H1 (cell line): ENCODE results near the gene SPRR4. TPM values are rescaled to one million over a fixed set of nuclear protein-coding genes. Genes with fewer than 3 reads are reported as not detected.

Experiments used
- CTCF ChIA-PET: fragments of 300-600 bp; sonication (Branson Sonifier 250); formaldehyde crosslinking; loops from one replicate; lab custom pipeline; 2021; ENCODE audit not compliant: partially characterized antibody; lab: Charles Lee
- POLR2A ChIA-PET: fragments of 300-600 bp; sonication (Branson Sonifier 250); formaldehyde crosslinking; loops from one replicate; lab custom pipeline; 2021; ENCODE audit warnings: inconsistent platforms; ENCODE audit not compliant: partially characterized antibody; lab: Charles Lee
- DNase-seq, 2 experiments: peaks; one replicate each; pipeline versions ENCODE4 v3.0.0 to v3.0.0-alpha.2; 2010 to 2022; ENCODE audit warnings: low spot score in 2 of 2, low read depth in 1 of 2, mixed read lengths in 1 of 2
- FAIRE-seq: peaks from 2 replicates; lab custom pipeline; 2011; peaks lifted over from hg19 to GRCh38; lab: Jason Lieb, UNC
- H2AFZ ChIP-seq: 2 replicates; pipeline ENCODE4 v1.8.1; 2012; ENCODE audit warnings: low read length, inconsistent platforms
- H2AK5ac ChIP-seq: 2 replicates; pipeline ENCODE4 v1.6.1; 2013; ENCODE audit warnings: low read depth, low read length
- H2BK120ac ChIP-seq: replicated peaks from 2 replicates; pipeline ENCODE3; 2013; ENCODE audit warnings: low read depth, low read length, inconsistent platforms
- H2BK12ac ChIP-seq: 2 replicates; pipeline ENCODE4 v1.6.1; 2013; ENCODE audit warnings: low read depth, low read length
- H2BK15ac ChIP-seq: 2 replicates; pipeline ENCODE4 v1.6.1; 2013; ENCODE audit warnings: low read length
- H2BK20ac ChIP-seq: 2 replicates; pipeline ENCODE4 v1.6.1; 2013; ENCODE audit warnings: low read length
- H2BK5ac ChIP-seq: 2 replicates; pipeline ENCODE4 v1.6.1; 2013; ENCODE audit warnings: low read depth, low read length
- H3K14ac ChIP-seq: 2 replicates; pipeline ENCODE4 v1.6.1; 2013; ENCODE audit warnings: inconsistent platforms; ENCODE audit not compliant: insufficient read length
- H3K18ac ChIP-seq: 2 replicates; pipeline ENCODE4 v1.6.1; 2013; ENCODE audit warnings: low read length; ENCODE audit errors: extremely low read depth
- H3K23ac ChIP-seq: 2 replicates; pipeline ENCODE4 v1.6.1; 2013; ENCODE audit warnings: inconsistent platforms; ENCODE audit not compliant: insufficient read length
- H3K23me2 ChIP-seq: 2 replicates; pipeline ENCODE4 v1.6.1; 2013; ENCODE audit warnings: low read depth, low read length
- H3K27ac ChIP-seq: 2 replicates; pipeline ENCODE4 v1.6.1; 2011; ENCODE audit warnings: low read depth, low read length, inconsistent platforms
- H3K27me3 ChIP-seq, 4 experiments: replicated peaks in 1 of 4; 1 replicate in 1 of 4; 2 replicates in 3 of 4; pipeline versions ENCODE4 v1.6.1 to v1.8.1; 2011 to 2013; ENCODE audit warnings: low read length in 3 of 4, mild to moderate bottlenecking in 3 of 4, inconsistent platforms in 2 of 4, mixed read lengths in 2 of 4, moderate library complexity in 1 of 4; ENCODE audit not compliant: control insufficient read depth in 3 of 4, insufficient read depth in 3 of 4; ENCODE audit errors: extremely low read depth in 1 of 4
- H3K36me3 ChIP-seq, 4 experiments: 2 replicates each; pipeline versions ENCODE4 v1.6.1 to v1.8.1; 2011 to 2013; ENCODE audit warnings: mild to moderate bottlenecking in 4 of 4, low read length in 3 of 4, moderate library complexity in 2 of 4, control low read depth in 1 of 4, inconsistent platforms in 1 of 4; ENCODE audit not compliant: insufficient read depth in 4 of 4, control insufficient read depth in 2 of 4
- H3K4ac ChIP-seq: replicated peaks from 2 replicates; pipeline ENCODE3; 2013; ENCODE audit warnings: low read length, low read depth, mixed read lengths, inconsistent platforms; ENCODE audit not compliant: insufficient read length
- H3K4me1 ChIP-seq, 4 experiments: replicated peaks in 1 of 4; 1 replicate in 1 of 4; 2 replicates in 3 of 4; pipeline versions ENCODE4 v1.6.1 to v1.8.1; 2011 to 2013; ENCODE audit warnings: low read length in 3 of 4, inconsistent platforms in 2 of 4, mixed read lengths in 1 of 4; ENCODE audit not compliant: insufficient read depth in 4 of 4, control insufficient read depth in 3 of 4
- H3K4me2 ChIP-seq, 2 experiments: 2 replicates each; pipeline versions ENCODE4 v1.6.1 to v1.8.1; 2011 to 2013; ENCODE audit warnings: low read depth in 2 of 2, low read length in 2 of 2, control low read depth in 1 of 2, inconsistent platforms in 1 of 2, mild to moderate bottlenecking in 1 of 2; ENCODE audit not compliant: insufficient read depth in 1 of 2
- H3K4me3 ChIP-seq, 4 experiments: fragments of 200-600, 300-600 bp in 1 of 4; sonication (generic), shearing (Covaris generic), sonication (Bioruptor Twin) in 1 of 4; 2 replicates each; pipeline versions ENCODE4 v1.5.1 to v1.8.1; 2011 to 2016; ENCODE audit warnings: low read length in 4 of 4, low read depth in 3 of 4, control low read depth in 2 of 4, inconsistent platforms in 2 of 4, mild to moderate bottlenecking in 2 of 4, mixed read lengths in 1 of 4, moderate library complexity in 1 of 4; ENCODE audit not compliant: insufficient read depth in 2 of 4; ENCODE audit errors: extremely low read depth in 1 of 4
- H3K56ac ChIP-seq: replicated peaks from 2 replicates; pipeline ENCODE3; 2013; ENCODE audit warnings: low read depth, mild to moderate bottlenecking, mixed read lengths, low read length, inconsistent platforms; ENCODE audit not compliant: insufficient read length
- H3K79me1 ChIP-seq: 2 replicates; pipeline ENCODE4 v1.6.1; 2013; ENCODE audit warnings: low read depth, low read length, control low read depth
- H3K79me2 ChIP-seq, 2 experiments: 2 replicates each; pipeline versions ENCODE4 v1.6.1 to v1.8.1; 2012 to 2013; ENCODE audit warnings: low read length in 2 of 2, mild to moderate bottlenecking in 2 of 2, inconsistent platforms in 1 of 2; ENCODE audit not compliant: insufficient read depth in 2 of 2, control insufficient read depth in 1 of 2
- H3K9ac ChIP-seq, 4 experiments: replicated peaks in 1 of 4; 1 replicate in 1 of 4; 2 replicates in 3 of 4; pipeline versions ENCODE4 v1.6.1 to v1.8.1; 2011 to 2013; ENCODE audit warnings: low read depth in 3 of 4, low read length in 3 of 4, control low read depth in 2 of 4, mild to moderate bottlenecking in 2 of 4, moderate library complexity in 2 of 4, inconsistent platforms in 1 of 4; ENCODE audit errors: extremely low read depth in 1 of 4
- H3K9me3 ChIP-seq, 2 experiments: 2 replicates each; pipeline versions ENCODE4 v1.6.1 to v1.8.1; 2012 to 2013; ENCODE audit warnings: mild to moderate bottlenecking in 2 of 2, moderate library complexity in 2 of 2, control low read depth in 1 of 2, inconsistent platforms in 1 of 2, low read depth in 1 of 2, low read length in 1 of 2, mixed read lengths in 1 of 2; ENCODE audit not compliant: insufficient read depth in 2 of 2
- H4K20me1 ChIP-seq, 2 experiments: replicated peaks in 1 of 2; 2 replicates each; pipeline versions ENCODE3 to v1.8.1; 2011 to 2013; ENCODE audit warnings: inconsistent platforms in 2 of 2, low read length in 2 of 2, mild to moderate bottlenecking in 1 of 2; ENCODE audit not compliant: insufficient read depth in 2 of 2, control insufficient read depth in 1 of 2
- H4K5ac ChIP-seq: 2 replicates; pipeline ENCODE4 v1.6.1; 2013; ENCODE audit warnings: low read length, low read depth, mixed read lengths, inconsistent platforms; ENCODE audit not compliant: insufficient read length
- H4K8ac ChIP-seq: 2 replicates; pipeline ENCODE4 v1.8.0; 2013; ENCODE audit warnings: mild to moderate bottlenecking, moderate library complexity, low read length, inconsistent platforms; ENCODE audit not compliant: insufficient read depth; ENCODE audit errors: extremely low read depth
- H4K91ac ChIP-seq: replicated peaks from 2 replicates; pipeline ENCODE3; 2013; ENCODE audit warnings: low read length, mixed read lengths, inconsistent platforms; ENCODE audit not compliant: insufficient read length
- ATF2 ChIP-seq: IDR thresholded peaks from 2 replicates; pipeline ENCODE4 v1.6.1; 2012; ENCODE audit warnings: low read length, inconsistent platforms
- CEBPB ChIP-seq: IDR thresholded peaks from 2 replicates; pipeline ENCODE4 v1.6.1; 2012; ENCODE audit warnings: low read depth, low read length
- JUND ChIP-seq: IDR thresholded peaks from 2 replicates; pipeline ENCODE4 v1.6.1; 2011; ENCODE audit warnings: mild to moderate bottlenecking, improper control_type of control experiment, low read length
- RAD21 ChIP-seq, 2 experiments: IDR thresholded peaks in 1 of 2; conservative IDR thresholded peaks in 1 of 2; 2 replicates each; pipeline ENCODE4 v1.6.1; 2011; ENCODE audit warnings: low read depth in 2 of 2, low read length in 2 of 2, improper control_type of control experiment in 1 of 2, inconsistent platforms in 1 of 2, mild to moderate bottlenecking in 1 of 2, moderate library complexity in 1 of 2
- WGBS, 2 experiments: shearing (Covaris generic) in 1 of 2; methylation state at CpG; one replicate each; pipeline versions ENCODE4 v1.1.6 to v1.1.7; 2013 to 2015; ENCODE audit warnings: low lambda C conversion rate in 2 of 2, mixed read lengths in 2 of 2, inconsistent platforms in 1 of 2, low coverage in 1 of 2, missing lambda C conversion rate in 1 of 2; ENCODE audit not compliant: insufficient replicate concordance in 2 of 2, insufficient coverage in 1 of 2, insufficient read length in 1 of 2; ENCODE audit errors: extremely low coverage in 1 of 2, missing lambda C conversion rate in 1 of 2; 5-methylcytosine and 5-hydroxymethylcytosine counted together
- polyA plus RNA-seq, 7 experiments: library from polyadenylated mRNA; depleted of rRNA in 3 of 7; stranded (reverse) in 5 of 7; unstranded in 2 of 7; fragments of >200 nt in 5 of 7; fragments of 200-250 nt in 2 of 7; gene quantifications; 1 replicate in 5 of 7; 2 replicates in 1 of 7; 4 replicates in 1 of 7; pipeline versions ENCODE4 v1.2.1 to v1.2.3, GENCODE V29; 2011 to 2013; ENCODE audit warnings: missing spikeins in 2 of 7, mixed read lengths in 2 of 7
- total RNA-seq: library from RNA; stranded (reverse); fragmentation: NEBNext Ultra II Directional; extraction: Animal tissue kit (Norgen Biotek cat#: 25700); gene quantifications from 2 replicates; pipeline ENCODE4 v1.2.1, GENCODE V29; 2021

SPRR4 gene
- total and polyA plus RNA-seq, 2 of the 8 experiments (the other 6 are each of a cell fraction or from before 2014, with no cell fraction given) = not detected

GRCh38 chr1:152969036-152969435, 1.4 kb upstream of the SPRR4 start:
- no peak overlapping the region for H3K56ac ChIP-seq
- H3K27ac ChIP-seq = no peak overlapping the region
- WGBS, 2 experiments = 85% methylated on average over 2 of the region's 2 CpGs; no CpG with 5 or more reads in 1 of the 2 experiments
- H3K23ac ChIP-seq = no peak overlapping the region
- H2BK120ac ChIP-seq = no peak overlapping the region
- no peak overlapping the region for H2BK20ac ChIP-seq
- H3K14ac ChIP-seq = no peak overlapping the region
- no peaks in the 10 kb centered on the region for H3K27me3 ChIP-seq
- no peak overlapping the region for H3K4ac ChIP-seq
- DNase-seq = no peak
- CTCF ChIA-PET = interaction anchor here (1.7 to 4.7 kb wide), 3 partner anchors 9 to 223 kb away, joined by 6 to 27 read pairs (median 6); no protein-coding TSS in a partner anchor
- POLR2A ChIA-PET = no interaction called here
- TF ChIP-seq CEBPB (no peak), JUND (no peak), RAD21 (IDR thresholded peaks at IDR 0.05 in 1 of 2, conservative IDR thresholded peaks at IDR 0.05 in 1 of 2; ENCODE audit: low read depth in 2 of 2, low read length in 2 of 2) (no peak), ATF2 (no peak)
- no peak overlapping the region for H2AFZ ChIP-seq
- no peaks in the 10 kb centered on the region for H3K79me2 ChIP-seq
- H3K9me3 ChIP-seq = peaks cover 0 to 4% of the 10 kb centered on the region in 2 experiments; a peak in 1 of 4 replicates
- H2BK5ac ChIP-seq = no peak overlapping the region
- H3K23me2 ChIP-seq = no peaks in the 10 kb centered on the region
- no peak for FAIRE-seq
- no peak overlapping the region for H2BK12ac ChIP-seq
- no peak overlapping the region for H2BK15ac ChIP-seq
- H3K18ac ChIP-seq = no peak overlapping the region
- H3K4me1 ChIP-seq = no peaks in the 10 kb centered on the region
- no peak overlapping the region for H4K5ac ChIP-seq
- H4K20me1 ChIP-seq = no peaks in the 10 kb centered on the region
- H3K4me3 ChIP-seq = no peak overlapping the region
- H3K9ac ChIP-seq = no peak overlapping the region
- no peak overlapping the region for H4K8ac ChIP-seq
- H3K36me3 ChIP-seq = no peaks in the 10 kb centered on the region
- H3K4me2 ChIP-seq = no peak overlapping the region
- H4K91ac ChIP-seq = no peak overlapping the region
- H3K79me1 ChIP-seq = no peaks in the 10 kb centered on the region
- no peak overlapping the region for H2AK5ac ChIP-seq
